GM12878 (cell line): ENCODE results near the gene MAP4K1. TPM values are rescaled to one million over a fixed set of nuclear protein-coding genes. Genes with fewer than 3 reads are reported as not detected.

Experiments
- EGR1 ChIP-seq, 2 experiments: IDR thresholded peaks; 1 replicate in 1 of 2; 2 replicates in 1 of 2; pipeline ENCODE4 v1.6.1; 2011 to 2012; ENCODE audit warnings: low read depth in 2 of 2, low read length in 2 of 2, borderline replicate concordance in 1 of 2, mild to moderate bottlenecking in 1 of 2, moderate library complexity in 1 of 2
- FOXK2 ChIP-seq: fragments of 450-650 bp; IDR thresholded peaks from 2 replicates; pipeline ENCODE4 v1.6.1; 2017; ENCODE audit warnings: mild to moderate bottlenecking, moderate library complexity
- FOXM1 ChIP-seq: IDR thresholded peaks from 2 replicates; pipeline ENCODE4 v1.6.1; 2012; ENCODE audit warnings: low read depth, mild to moderate bottlenecking, inconsistent platforms, low read length, moderate library complexity
- HCFC1 ChIP-seq: fragments of 150-350 bp; IDR thresholded peaks from 2 replicates; pipeline ENCODE4 v1.6.1; 2014; ENCODE audit warnings: low read length
- MTA2 ChIP-seq: fragments of 450-650 bp; IDR thresholded peaks from 2 replicates; pipeline ENCODE4 v1.6.1; 2016; ENCODE audit warnings: low read depth, mild to moderate bottlenecking, moderate library complexity
- MXI1 ChIP-seq: fragments of 150-350 bp; IDR thresholded peaks from 2 replicates; pipeline ENCODE4 v1.6.1; 2011; ENCODE audit warnings: low read depth, mild to moderate bottlenecking, inconsistent platforms, low read length, improper control_type of control experiment
- POLR2A ChIP-seq: IDR thresholded peaks from 2 replicates; pipeline ENCODE4 v1.6.1; 2011; ENCODE audit warnings: low read depth, mild to moderate bottlenecking, low read length
- POLR2AphosphoS2 ChIP-seq: IDR thresholded peaks from 2 replicates; pipeline ENCODE4 v1.6.1; 2011; ENCODE audit warnings: low read depth, mild to moderate bottlenecking, low read length, improper control_type of control experiment, moderate library complexity
- POLR2AphosphoS5 ChIP-seq: IDR thresholded peaks from 2 replicates; pipeline ENCODE4 v1.6.1; 2011; ENCODE audit warnings: mild to moderate bottlenecking, low read length, inconsistent platforms
- RAD51 ChIP-seq: fragments of 450-650 bp; IDR thresholded peaks from 2 replicates; pipeline ENCODE4 v1.6.1; 2016; ENCODE audit warnings: moderate library complexity, mild to moderate bottlenecking, inconsistent platforms
- RUNX3 ChIP-seq: IDR thresholded peaks from 2 replicates; pipeline ENCODE4 v1.6.1; 2012; ENCODE audit warnings: low read length, inconsistent platforms
- SMARCA5 ChIP-seq: fragments of 450-650 bp; IDR thresholded peaks from 2 replicates; pipeline ENCODE4 v1.6.1; 2017; ENCODE audit warnings: mild to moderate bottlenecking
- SP1 ChIP-seq: IDR thresholded peaks from one replicate; pipeline ENCODE4 v1.6.1; 2011; ENCODE audit warnings: low read depth, low read length
- STAT3 ChIP-seq: IDR thresholded peaks from 2 replicates; pipeline ENCODE4 v1.6.1; 2011; ENCODE audit warnings: low read depth, low read length, improper control_type of control experiment
- SUPT20H ChIP-seq: IDR thresholded peaks from 2 replicates; pipeline ENCODE4 v1.6.1; 2011; ENCODE audit warnings: low read depth, mild to moderate bottlenecking, low read length, moderate library complexity, borderline replicate concordance; ENCODE audit not compliant: control insufficient read depth
- TAF1 ChIP-seq: IDR thresholded peaks from 2 replicates; pipeline ENCODE4 v1.6.1; 2011; ENCODE audit warnings: mild to moderate bottlenecking, low read depth, low read length, borderline replicate concordance
- TARDBP ChIP-seq: IDR thresholded peaks from 2 replicates; pipeline ENCODE4 v1.6.1; 2016; ENCODE audit warnings: borderline replicate concordance
- TCF3 ChIP-seq: IDR thresholded peaks from 2 replicates; pipeline ENCODE4 v1.6.1; 2012; ENCODE audit warnings: low read depth, mild to moderate bottlenecking, low read length, borderline replicate concordance; ENCODE audit not compliant: insufficient read depth
- ZNF217 ChIP-seq: fragments of 450-650 bp; IDR thresholded peaks from 2 replicates; pipeline ENCODE4 v1.6.1; 2017; ENCODE audit warnings: antibody characterized with exemption, mild to moderate bottlenecking
- polyA plus RNA-seq, 11 experiments: library from polyadenylated mRNA; depleted of rRNA in 4 of 11; unstranded in 6 of 11; stranded (reverse) in 5 of 11; fragments of >200 nt; fragmentation: Nextera tagmentation in 4 of 11; fragmentation: Illumina TruSeq in 1 of 11; extraction: Ambion mirVana in 4 of 11; extraction: Trizol in 1 of 11; gene quantifications; 1 replicate in 1 of 11; 2 replicates in 10 of 11; pipeline versions ENCODE4 v1.2.1 to v1.2.3, GENCODE V29; 2011 to 2016; ENCODE audit warnings: inconsistent platforms in 2 of 11, missing spikeins in 2 of 11, low read depth in 1 of 11
- total RNA-seq, 4 experiments: library from RNA; depleted of rRNA in 3 of 4; stranded (reverse); fragments of >200 nt in 3 of 4; fragmentation: Illumina TruSeq in 1 of 4; extraction: Trizol in 1 of 4; gene quantifications; 2 replicates each; pipeline versions ENCODE4 v1.2.1 to v1.2.3, GENCODE V29; 2013 to 2021
- TF ChIP-seq, protein P1 (sequence below): fragments of 450-650 bp; IDR thresholded peaks from 2 replicates; pipeline ENCODE4 v1.6.1; 2017; ENCODE audit warnings: mild to moderate bottlenecking, low read depth, inconsistent platforms; ENCODE audit not compliant: poor library complexity, severe bottlenecking
- TF ChIP-seq, protein P2 (sequence below): fragments of 450-650 bp; IDR thresholded peaks from 2 replicates; pipeline ENCODE4 v1.6.1; 2018; ENCODE audit warnings: mild to moderate bottlenecking, low read depth, moderate library complexity; ENCODE audit not compliant: partially characterized antibody
- TF ChIP-seq, protein P3 (sequence below): IDR thresholded peaks from 2 replicates; pipeline ENCODE4 v1.6.1; 2012; ENCODE audit warnings: low read depth, low read length, improper control_type of control experiment
- TF ChIP-seq, protein P4 (sequence below): fragments of 450-650 bp; IDR thresholded peaks from 2 replicates; pipeline ENCODE4 v1.6.1; 2016; ENCODE audit warnings: mild to moderate bottlenecking

MAP4K1 gene
- total and polyA plus RNA-seq, 10 of the 15 experiments (the other 5 are each of a cell fraction or from before 2014, with no cell fraction given), result 39.2 to 306 (median 140) TPM

DNA sequence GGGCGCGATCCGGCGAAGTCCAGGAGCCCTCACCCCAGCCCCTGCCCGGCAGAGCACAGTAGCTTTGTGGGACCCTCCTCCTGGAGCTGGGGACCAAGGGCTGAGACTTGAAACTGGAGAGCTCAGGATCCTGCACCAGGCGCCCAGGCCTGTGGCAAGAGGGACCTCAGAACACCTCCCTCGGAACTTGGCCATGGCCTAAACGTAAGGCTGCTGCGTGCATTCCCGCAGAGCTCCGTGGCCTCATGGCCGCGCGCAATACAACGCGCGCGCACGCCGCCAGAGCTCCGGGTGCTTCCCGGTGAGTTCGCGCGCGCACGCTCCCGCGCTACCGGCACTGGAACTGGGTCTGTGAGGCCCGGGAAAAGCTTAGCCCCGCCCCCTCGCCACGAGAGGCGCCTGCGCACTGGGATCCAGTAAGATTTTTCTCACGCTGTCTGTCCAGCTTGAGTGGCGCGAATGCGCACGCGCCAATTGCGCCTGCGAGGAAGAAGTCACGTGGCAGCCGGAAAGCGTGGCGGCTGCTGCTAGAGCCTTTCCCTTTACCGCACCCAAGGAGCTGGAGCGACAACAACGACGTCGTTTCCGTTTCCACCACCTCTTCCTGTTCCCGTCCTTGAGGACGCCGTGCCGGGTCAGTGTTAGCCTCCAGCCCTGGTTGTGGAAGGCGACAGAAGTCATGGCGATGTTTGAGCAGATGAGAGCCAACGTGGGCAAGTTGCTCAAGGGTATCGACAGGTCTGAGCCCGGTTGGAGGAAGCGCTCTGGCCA is 1.0 kb upstream of the MAP4K1 start, which contains the start of gene EIF3K (continued):
- TF ChIP-seq POLR2AphosphoS5 (peak; percentile 98), SUPT20H (no peak), MTA2 (no peak), ZNF217 (no peak), EGR1 (IDR thresholded peaks at IDR 0.05; ENCODE audit: borderline replicate concordance in 1 of 2, low read depth in 2 of 2, low read length in 2 of 2) (0 out of 3 replicates have a peak, but pooled peaks of 1 of the 2 experiments have one; percentile 37), HCFC1 (peak; percentile 69), STAT3 (peak; percentile 33; the same call in 1 of the 2 replicates), SMARCA5 (no peak), POLR2A (peak; percentile 98), FOXM1 (no peak), FOXK2 (peak; percentile 52; the same call in 1 of the 2 replicates), TCF3 (no peak), POLR2AphosphoS2 (peak; percentile 89; the same call in 1 of the 2 replicates), RUNX3 (peak; percentile 63), TAF1 (peak; percentile 75), TARDBP (no peak), MXI1 (peak; percentile 100), RAD51 (peak; percentile 97), SP1 (peak; percentile 25)
- TF ChIP-seq, protein P1, sequence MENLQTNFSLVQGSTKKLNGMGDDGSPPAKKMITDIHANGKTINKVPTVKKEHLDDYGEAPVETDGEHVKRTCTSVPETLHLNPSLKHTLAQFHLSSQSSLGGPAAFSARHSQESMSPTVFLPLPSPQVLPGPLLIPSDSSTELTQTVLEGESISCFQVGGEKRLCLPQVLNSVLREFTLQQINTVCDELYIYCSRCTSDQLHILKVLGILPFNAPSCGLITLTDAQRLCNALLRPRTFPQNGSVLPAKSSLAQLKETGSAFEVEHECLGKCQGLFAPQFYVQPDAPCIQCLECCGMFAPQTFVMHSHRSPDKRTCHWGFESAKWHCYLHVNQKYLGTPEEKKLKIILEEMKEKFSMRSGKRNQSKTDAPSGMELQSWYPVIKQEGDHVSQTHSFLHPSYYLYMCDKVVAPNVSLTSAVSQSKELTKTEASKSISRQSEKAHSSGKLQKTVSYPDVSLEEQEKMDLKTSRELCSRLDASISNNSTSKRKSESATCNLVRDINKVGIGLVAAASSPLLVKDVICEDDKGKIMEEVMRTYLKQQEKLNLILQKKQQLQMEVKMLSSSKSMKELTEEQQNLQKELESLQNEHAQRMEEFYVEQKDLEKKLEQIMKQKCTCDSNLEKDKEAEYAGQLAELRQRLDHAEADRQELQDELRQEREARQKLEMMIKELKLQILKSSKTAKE, result no peak
- TF ChIP-seq, protein P2, sequence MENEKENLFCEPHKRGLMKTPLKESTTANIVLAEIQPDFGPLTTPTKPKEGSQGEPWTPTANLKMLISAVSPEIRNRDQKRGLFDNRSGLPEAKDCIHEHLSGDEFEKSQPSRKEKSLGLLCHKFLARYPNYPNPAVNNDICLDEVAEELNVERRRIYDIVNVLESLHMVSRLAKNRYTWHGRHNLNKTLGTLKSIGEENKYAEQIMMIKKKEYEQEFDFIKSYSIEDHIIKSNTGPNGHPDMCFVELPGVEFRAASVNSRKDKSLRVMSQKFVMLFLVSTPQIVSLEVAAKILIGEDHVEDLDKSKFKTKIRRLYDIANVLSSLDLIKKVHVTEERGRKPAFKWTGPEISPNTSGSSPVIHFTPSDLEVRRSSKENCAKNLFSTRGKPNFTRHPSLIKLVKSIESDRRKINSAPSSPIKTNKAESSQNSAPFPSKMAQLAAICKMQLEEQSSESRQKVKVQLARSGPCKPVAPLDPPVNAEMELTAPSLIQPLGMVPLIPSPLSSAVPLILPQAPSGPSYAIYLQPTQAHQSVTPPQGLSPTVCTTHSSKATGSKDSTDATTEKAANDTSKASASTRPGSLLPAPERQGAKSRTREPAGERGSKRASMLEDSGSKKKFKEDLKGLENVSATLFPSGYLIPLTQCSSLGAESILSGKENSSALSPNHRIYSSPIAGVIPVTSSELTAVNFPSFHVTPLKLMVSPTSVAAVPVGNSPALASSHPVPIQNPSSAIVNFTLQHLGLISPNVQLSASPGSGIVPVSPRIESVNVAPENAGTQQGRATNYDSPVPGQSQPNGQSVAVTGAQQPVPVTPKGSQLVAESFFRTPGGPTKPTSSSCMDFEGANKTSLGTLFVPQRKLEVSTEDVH, result peak; percentile 83
- TF ChIP-seq, protein P3, sequence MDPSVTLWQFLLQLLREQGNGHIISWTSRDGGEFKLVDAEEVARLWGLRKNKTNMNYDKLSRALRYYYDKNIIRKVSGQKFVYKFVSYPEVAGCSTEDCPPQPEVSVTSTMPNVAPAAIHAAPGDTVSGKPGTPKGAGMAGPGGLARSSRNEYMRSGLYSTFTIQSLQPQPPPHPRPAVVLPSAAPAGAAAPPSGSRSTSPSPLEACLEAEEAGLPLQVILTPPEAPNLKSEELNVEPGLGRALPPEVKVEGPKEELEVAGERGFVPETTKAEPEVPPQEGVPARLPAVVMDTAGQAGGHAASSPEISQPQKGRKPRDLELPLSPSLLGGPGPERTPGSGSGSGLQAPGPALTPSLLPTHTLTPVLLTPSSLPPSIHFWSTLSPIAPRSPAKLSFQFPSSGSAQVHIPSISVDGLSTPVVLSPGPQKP, result no peak; the same call in 1 of the 2 replicates
- TF ChIP-seq, protein P4, sequence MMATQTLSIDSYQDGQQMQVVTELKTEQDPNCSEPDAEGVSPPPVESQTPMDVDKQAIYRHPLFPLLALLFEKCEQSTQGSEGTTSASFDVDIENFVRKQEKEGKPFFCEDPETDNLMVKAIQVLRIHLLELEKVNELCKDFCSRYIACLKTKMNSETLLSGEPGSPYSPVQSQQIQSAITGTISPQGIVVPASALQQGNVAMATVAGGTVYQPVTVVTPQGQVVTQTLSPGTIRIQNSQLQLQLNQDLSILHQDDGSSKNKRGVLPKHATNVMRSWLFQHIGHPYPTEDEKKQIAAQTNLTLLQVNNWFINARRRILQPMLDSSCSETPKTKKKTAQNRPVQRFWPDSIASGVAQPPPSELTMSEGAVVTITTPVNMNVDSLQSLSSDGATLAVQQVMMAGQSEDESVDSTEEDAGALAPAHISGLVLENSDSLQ, result peak; percentile 89
